A549 treated with AZD2906 at 1 μM for 4 hours (cell line): ENCODE data around the gene SYN1. TPM values are rescaled to one million over a fixed set of nuclear protein-coding genes. Genes with fewer than 3 reads are reported as not detected.

Source experiments
- total RNA-seq: library from RNA; stranded (reverse); fragments of 200-300 nt; extraction: Qiagen RNA extraction; gene quantifications from 5 replicates; pipeline ENCODE4 v1.2.3, GENCODE V29; 2022

Gene SYN1
- 0.22 to 0.46 TPM (median 0.29 TPM) in 5 replicates for total RNA-seq

DNA sequence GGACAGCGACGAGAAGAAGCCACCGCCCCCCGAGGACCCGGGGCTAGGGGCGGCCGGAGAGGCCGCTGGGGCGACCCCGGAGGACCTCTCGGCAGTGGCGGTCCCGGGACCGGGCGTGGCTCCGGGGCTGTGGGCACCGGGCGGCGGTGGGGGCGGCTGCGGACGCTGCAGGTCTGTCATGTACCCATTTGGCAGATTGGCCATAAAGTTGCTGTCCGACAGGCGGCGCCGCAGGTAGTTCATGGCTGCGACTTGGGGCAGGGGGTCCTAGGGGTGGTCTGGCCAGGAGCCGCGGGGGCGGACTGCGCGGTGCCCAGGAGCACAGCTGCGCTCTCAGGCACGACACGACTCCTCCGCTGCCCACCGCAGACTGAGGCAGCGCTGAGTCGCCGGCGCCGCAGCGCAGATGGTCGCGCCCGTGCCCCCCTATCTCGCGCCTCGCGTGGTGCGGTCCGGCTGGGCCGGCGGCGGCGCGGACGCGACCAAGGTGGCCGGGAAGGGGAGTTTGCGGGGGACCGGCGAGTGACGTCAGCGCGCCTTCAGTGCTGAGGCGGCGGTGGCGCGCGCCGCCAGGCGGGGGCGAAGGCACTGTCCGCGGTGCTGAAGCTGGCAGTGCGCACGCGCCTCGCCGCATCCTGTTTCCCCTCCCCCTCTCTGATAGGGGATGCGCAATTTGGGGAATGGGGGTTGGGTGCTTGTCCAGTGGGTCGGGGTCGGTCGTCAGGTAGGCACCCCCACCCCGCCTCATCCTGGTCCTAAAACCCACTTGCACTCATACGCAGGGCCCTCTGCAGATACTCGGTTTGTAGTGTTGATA lies at the start of gene SYN1:
Gene SYN1, minus strand, starts transcription at position 372 of the 817 bp plus-strand sequence. Its CDS starts 129 bp downstream, at position 243.

DNA sequence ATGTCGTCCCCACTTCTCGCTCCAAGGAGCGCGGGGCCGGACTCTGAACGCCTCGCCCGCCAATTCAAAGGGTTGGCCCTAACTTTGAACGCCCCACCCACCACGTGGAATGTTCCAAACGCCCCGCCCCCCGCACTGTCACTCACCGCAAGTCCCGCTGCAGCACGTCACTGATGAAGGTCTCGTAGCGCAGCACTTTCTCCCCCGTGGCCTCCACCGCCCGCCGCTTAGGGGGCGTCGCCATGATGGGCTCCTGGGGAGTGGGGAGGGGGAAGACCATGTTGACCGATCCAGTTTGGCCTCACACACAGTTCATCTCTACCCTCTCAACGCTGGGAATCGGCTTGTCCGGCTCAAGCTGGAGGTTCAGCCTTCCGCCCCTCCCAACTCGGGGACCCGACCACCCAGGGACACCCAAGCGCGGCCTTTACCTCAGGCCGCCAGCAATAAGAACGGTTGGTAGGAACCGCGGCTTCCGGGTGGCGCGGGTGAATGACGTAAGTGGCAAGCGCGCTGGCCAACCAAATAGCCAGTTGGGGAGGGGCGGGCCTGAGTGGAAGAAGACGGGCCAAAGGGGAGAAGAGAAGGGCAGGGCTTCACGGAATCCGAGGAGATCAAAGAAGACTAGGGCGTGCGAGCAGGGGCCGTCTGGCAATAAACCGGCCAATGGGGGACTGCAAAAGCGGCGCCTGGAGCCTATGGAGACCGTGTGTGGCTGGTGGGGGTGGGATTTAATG lies 39.2 kb upstream of the SYN1 start, which contains the start of gene UXT:
Gene UXT, minus strand, starts transcription at position 497 of the 737 bp plus-strand sequence. Its CDS starts 253 bp downstream, at position 244.

DNA sequence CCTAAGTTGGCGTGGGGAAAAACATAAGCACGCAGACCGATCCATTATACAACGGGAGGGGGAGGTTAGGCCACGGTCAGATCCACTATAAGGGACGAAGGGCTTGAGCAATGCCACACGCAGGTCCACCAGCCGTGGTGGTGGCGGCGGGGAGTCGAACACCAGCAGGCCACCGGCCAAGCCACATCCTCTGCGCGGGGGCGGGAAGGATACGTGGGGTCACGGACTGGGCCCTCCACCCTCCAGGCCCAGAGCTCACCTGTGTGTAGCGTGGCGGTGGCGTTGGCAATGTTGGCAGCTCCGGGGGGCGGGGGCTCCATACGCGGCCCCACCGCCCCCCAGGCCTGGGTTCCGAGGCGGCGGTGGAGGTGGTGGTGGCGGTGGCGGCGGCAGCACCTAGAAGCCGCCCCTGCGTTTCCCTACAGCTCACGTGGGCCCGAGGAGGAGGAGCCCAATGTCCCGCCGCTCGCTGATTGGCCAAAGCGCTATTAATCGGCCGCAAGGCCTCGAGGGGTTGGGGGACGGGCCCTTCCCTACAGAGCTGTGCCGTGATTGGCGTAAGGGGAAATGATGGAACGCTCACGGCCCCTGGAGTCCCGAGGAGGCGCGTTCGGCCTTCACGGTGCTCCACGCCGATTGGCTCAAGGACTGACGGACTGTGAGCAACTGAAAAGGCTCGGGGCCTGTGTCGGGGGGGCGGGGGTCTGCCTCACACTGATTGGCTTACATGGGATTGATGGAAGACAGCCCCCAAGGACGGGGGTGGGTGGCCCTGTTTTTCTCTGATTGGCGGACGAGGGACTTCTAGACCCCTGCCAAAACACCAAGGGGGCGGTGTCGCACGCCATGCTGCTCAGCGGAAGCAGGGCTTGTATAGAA lies 30.7 kb upstream of the SYN1 start, which contains the start of gene ELK1:
Gene ELK1, minus strand, starts transcription at position 400 of the 879 bp plus-strand sequence. CDS start 9,122 bp downstream, outside the sequence.

GRCh38 chrX:47629419-47630200 lies 10.0 kb upstream of the SYN1 start, which contains the start of gene CFP:
Gene CFP (minus strand): TSS chrX:47629930. CDS start chrX:47629844, 86 bp downstream.

GRCh38 chrX:47581731-47582647 lies 37.7 kb downstream of the SYN1 start, which contains the start of gene TIMP1:
Gene TIMP1 (plus strand): TSS chrX:47582436. CDS start chrX:47583416, 980 bp downstream.

GRCh38 chrX:47560934-47561658 lies 58.6 kb downstream of the SYN1 start, which contains the start of gene ARAF:
Gene ARAF (plus strand): TSS chrX:47561205. CDS start chrX:47562968, 1,763 bp downstream.

Other genes with a start within 250 kb of the SYN1 start
- 0.03 to 0.04 TPM in 2 of 5 replicates, not detected in the others for gene ZNF157, start 249.3 kb downstream of the SYN1 start, total RNA-seq
- gene ZNF41, start 136.6 kb downstream of the SYN1 start, total RNA-seq, result 3.5 to 4.6 TPM (median 3.7 TPM) in 5 replicates
- gene ARAF, start 58.7 kb downstream of the SYN1 start, total RNA-seq, result 43.1 to 58.2 TPM (median 55.0 TPM) in 5 replicates
- 247 to 279 TPM (median 269 TPM) in 5 replicates for gene TIMP1, start 37.4 kb downstream of the SYN1 start, total RNA-seq
- 0.24 to 0.71 TPM (median 0.53 TPM) in 5 replicates for gene CFP, start 10.1 kb upstream of the SYN1 start, total RNA-seq
- gene ELK1, start 30.7 kb upstream of the SYN1 start, total RNA-seq, result 33.7 to 38.8 TPM (median 36.3 TPM) in 5 replicates
- gene UXT, start 39.3 kb upstream of the SYN1 start, total RNA-seq, result 150 to 189 TPM (median 178 TPM) in 5 replicates
- gene ZNF81, start 217.0 kb upstream of the SYN1 start, total RNA-seq, result 4.1 to 6.7 TPM (median 6.1 TPM) in 5 replicates